ENCODE results near the gene SPSB1. TPM values are rescaled to one million over a fixed set of nuclear protein-coding genes. Genes with fewer than 3 reads are reported as not detected.

The SPSB1 gene
- polyA plus RNA-seq, 1 donor (not counting 4 experiments of a cell fraction or from before 2014, with no cell fraction given), result 19.8 TPM

GRCh38 chr1:9328715-9329114, 36.0 kb downstream of the SPSB1 start:
- DNase-seq (ENCODE audit: low read depth, low spot score) (no peak), FAIRE-seq (no peak)
- H3K9ac ChIP-seq (ENCODE audit: control insufficient read depth, extremely low read depth, insufficient read depth, low read length), result no peak overlapping the region
- TF ChIP-seq CTCF (optimal IDR thresholded peaks at IDR 0.05 in 1 of 3, IDR thresholded peaks at IDR 0.05 in 1 of 3, conservative IDR thresholded peaks at IDR 0.05 in 1 of 3; ENCODE audit: extremely low read depth in 1 of 3, insufficient read depth in 2 of 3, low read length in 3 of 3), result no peak
- no peak for TF ChIP-seq EZH2 (IDR thresholded peaks at IDR 0.05; ENCODE audit: low read length)
- H3K4me1 ChIP-seq (ENCODE audit: control insufficient read depth, extremely low read depth, insufficient read depth, low read length), result peaks cover 25% of the 10 kb centered on the region
- dilution Hi-C loops (cut with MboI; ENCODE audit: extremely low pct_ligation_motif_present, low sequenced_read_pairs), result no loop called here
- H4K20me1 ChIP-seq (ENCODE audit: control insufficient read depth, extremely low read depth, insufficient read depth, low read length), result peaks cover 12% of the 10 kb centered on the region
- H3K9me3 ChIP-seq (ENCODE audit: control insufficient read depth, low read depth, low read length), result no peaks in the 10 kb centered on the region
- H3K36me3 ChIP-seq (ENCODE audit: control insufficient read depth in 2 of 2, extremely low read depth in 1 of 2, insufficient read depth in 2 of 2, low read length in 2 of 2), result peaks cover 0 to 16% of the 10 kb centered on the region in 2 experiments
- no peak overlapping the region for H2AFZ ChIP-seq (ENCODE audit: control insufficient read depth, low read length)
- H3K27me3 ChIP-seq (ENCODE audit: control insufficient read depth, extremely low read depth, insufficient read depth, low read length), result no peaks in the 10 kb centered on the region
- no peak overlapping the region for H3K4me3 ChIP-seq (ENCODE audit: control insufficient read depth in 2 of 3, extremely low read depth in 1 of 3, insufficient read depth in 2 of 3, low read depth in 1 of 3, low read length in 3 of 3)
- no peak overlapping the region for H3K4me2 ChIP-seq (ENCODE audit: control insufficient read depth, extremely low read depth, insufficient read depth, low read depth, low read length)
- H3K79me2 ChIP-seq (ENCODE audit: control insufficient read depth, insufficient read depth, low read length), result peaks cover 71% of the 10 kb centered on the region
- peaks cover 5% of the 10 kb centered on the region for H3K9me1 ChIP-seq (ENCODE audit: control insufficient read depth, extremely low read depth, insufficient read depth, low read length)
- no peak overlapping the region for H3K27ac ChIP-seq (ENCODE audit: control insufficient read depth, insufficient read depth, low read length)

GRCh38 chr1:9331016-9331415, 38.3 kb downstream of the SPSB1 start:
- Histone ChIP-seq H3K4me2 (ENCODE audit: control insufficient read depth, extremely low read depth, insufficient read depth, low read depth, low read length) (no peak overlapping the region), H4K20me1 (ENCODE audit: control insufficient read depth, extremely low read depth, insufficient read depth, low read length) (peaks cover 2% of the 10 kb centered on the region), H3K9ac (ENCODE audit: control insufficient read depth, extremely low read depth, insufficient read depth, low read length) (no peak overlapping the region), H3K4me3 (ENCODE audit: control insufficient read depth in 2 of 3, extremely low read depth in 1 of 3, insufficient read depth in 2 of 3, low read depth in 1 of 3, low read length in 3 of 3) (no peak overlapping the region), H3K79me2 (ENCODE audit: control insufficient read depth, insufficient read depth, low read length) (peaks cover 62% of the 10 kb centered on the region), H3K27me3 (ENCODE audit: control insufficient read depth, extremely low read depth, insufficient read depth, low read length) (no peaks in the 10 kb centered on the region), H3K9me1 (ENCODE audit: control insufficient read depth, extremely low read depth, insufficient read depth, low read length) (no peaks in the 10 kb centered on the region), H3K9me3 (ENCODE audit: control insufficient read depth, low read depth, low read length) (no peaks in the 10 kb centered on the region), H3K4me1 (ENCODE audit: control insufficient read depth, extremely low read depth, insufficient read depth, low read length) (peaks cover 9% of the 10 kb centered on the region), H3K36me3 (ENCODE audit: control insufficient read depth in 2 of 2, extremely low read depth in 1 of 2, insufficient read depth in 2 of 2, low read length in 2 of 2) (peaks cover 0 to 9% of the 10 kb centered on the region in 2 experiments), H3K27ac (ENCODE audit: control insufficient read depth, insufficient read depth, low read length) (no peak overlapping the region), H2AFZ (ENCODE audit: control insufficient read depth, low read length) (no peak overlapping the region)
- DNase-seq (ENCODE audit: low read depth, low spot score) (no peak), FAIRE-seq (no peak)
- dilution Hi-C loops (cut with MboI; ENCODE audit: extremely low pct_ligation_motif_present, low sequenced_read_pairs), result no loop called here
- TF ChIP-seq EZH2 (IDR thresholded peaks at IDR 0.05; ENCODE audit: low read length), result no peak
- no peak for TF ChIP-seq CTCF (optimal IDR thresholded peaks at IDR 0.05 in 1 of 3, IDR thresholded peaks at IDR 0.05 in 1 of 3, conservative IDR thresholded peaks at IDR 0.05 in 1 of 3; ENCODE audit: extremely low read depth in 1 of 3, insufficient read depth in 2 of 3, low read length in 3 of 3)

All from keratinocyte (primary cell).